ENCODE measurements around the gene RARB.
A peak's percentile ranks its signal among the peaks of the same experiment; 100 is the strongest.

RARB gene

GRCh38 chr3:25423780-25424588 lies 4.1 kb upstream of the RARB start:
- DNase-seq, result peak; percentile 71

- DNase-seq, result peak; percentile 77
These were observed 3.4 kb upstream of the RARB start for GRCh38 chr3:25424614-25425013.

- DNase-seq, result no peak
These were observed 1.7 kb upstream of the RARB start for GRCh38 chr3:25426408-25426807.

- DNase-seq, result no peak
These were observed 908 bp upstream of the RARB start for GRCh38 chr3:25427155-25427554.

- DNase-seq, result no peak
These were observed 511 bp upstream of the RARB start for GRCh38 chr3:25427563-25427941.

- peak; percentile 80 for DNase-seq
These were observed 799 bp downstream of the RARB start for GRCh38 chr3:25428789-25429335.

GRCh38 chr3:25429361-25430286 lies 1.6 kb downstream of the RARB start:
- DNase-seq, result no peak

- DNase-seq, result no peak
These were observed 2.3 kb downstream of the RARB start for GRCh38 chr3:25430287-25430934.

- no peak for DNase-seq
These were observed 3.1 kb downstream of the RARB start for GRCh38 chr3:25430935-25431770.

- no peak for DNase-seq
These were observed 4.2 kb downstream of the RARB start for GRCh38 chr3:25432176-25432720.

- DNase-seq, result no peak
These were observed 5.0 kb downstream of the RARB start for GRCh38 chr3:25433106-25433505.

- DNase-seq, result peak; percentile 63
These were observed 5.8 kb downstream of the RARB start for GRCh38 chr3:25433868-25434267.

- no peak for DNase-seq
These were observed 9.9 kb downstream of the RARB start for GRCh38 chr3:25437953-25438352.

GRCh38 chr3:25438791-25439555 lies 10.9 kb downstream of the RARB start:
- DNase-seq, result no peak

GRCh38 chr3:25441234-25441856 lies 13.3 kb downstream of the RARB start:
- DNase-seq, result no peak

- no peak for DNase-seq
These were observed 14.4 kb downstream of the RARB start for GRCh38 chr3:25442486-25442885.

GRCh38 chr3:25444273-25444672 lies 16.2 kb downstream of the RARB start:
- no peak for DNase-seq

- DNase-seq, result peak; percentile 40
These were observed 17.7 kb downstream of the RARB start for GRCh38 chr3:25445731-25446130.

GRCh38 chr3:25447285-25447684 lies 19.2 kb downstream of the RARB start:
- DNase-seq, result no peak

GRCh38 chr3:25447925-25448324 lies 19.9 kb downstream of the RARB start:
- DNase-seq, result no peak
